GM21390 (cell line): ENCODE results near the gene CCR8.

Source experiments
- ATAC-seq: cut with Tn5 transposase; IDR thresholded peaks from one replicate; pipeline ENCODE4 v1.9.1; 2021; ENCODE audit not compliant: unreplicated experiment

The CCR8 gene, protein sequence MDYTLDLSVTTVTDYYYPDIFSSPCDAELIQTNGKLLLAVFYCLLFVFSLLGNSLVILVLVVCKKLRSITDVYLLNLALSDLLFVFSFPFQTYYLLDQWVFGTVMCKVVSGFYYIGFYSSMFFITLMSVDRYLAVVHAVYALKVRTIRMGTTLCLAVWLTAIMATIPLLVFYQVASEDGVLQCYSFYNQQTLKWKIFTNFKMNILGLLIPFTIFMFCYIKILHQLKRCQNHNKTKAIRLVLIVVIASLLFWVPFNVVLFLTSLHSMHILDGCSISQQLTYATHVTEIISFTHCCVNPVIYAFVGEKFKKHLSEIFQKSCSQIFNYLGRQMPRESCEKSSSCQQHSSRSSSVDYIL

DNA sequence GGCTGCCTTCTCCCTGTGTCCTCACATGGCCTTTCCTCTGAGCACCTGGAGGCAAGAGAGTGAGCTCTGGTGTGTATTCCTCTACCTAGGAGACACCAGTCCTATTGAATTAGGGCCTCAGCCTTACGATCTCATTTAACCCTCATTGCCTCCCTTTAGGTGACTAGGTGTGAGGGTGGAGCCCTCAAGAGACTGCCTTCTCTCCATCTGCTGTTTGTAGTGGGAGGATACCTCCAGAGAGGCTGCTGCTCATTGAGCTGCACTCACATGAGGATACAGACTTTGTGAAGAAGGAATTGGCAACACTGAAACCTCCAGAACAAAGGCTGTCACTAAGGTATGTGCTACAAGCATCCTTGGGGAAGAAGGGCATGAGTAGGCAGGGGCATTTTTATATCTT is at the start of gene CCR8:
Gene CCR8, plus strand, starts transcription at position 217 of the 400 bp plus-strand sequence. CDS start 2,623 bp downstream, outside the sequence.
- ATAC-seq: no peak

DNA sequence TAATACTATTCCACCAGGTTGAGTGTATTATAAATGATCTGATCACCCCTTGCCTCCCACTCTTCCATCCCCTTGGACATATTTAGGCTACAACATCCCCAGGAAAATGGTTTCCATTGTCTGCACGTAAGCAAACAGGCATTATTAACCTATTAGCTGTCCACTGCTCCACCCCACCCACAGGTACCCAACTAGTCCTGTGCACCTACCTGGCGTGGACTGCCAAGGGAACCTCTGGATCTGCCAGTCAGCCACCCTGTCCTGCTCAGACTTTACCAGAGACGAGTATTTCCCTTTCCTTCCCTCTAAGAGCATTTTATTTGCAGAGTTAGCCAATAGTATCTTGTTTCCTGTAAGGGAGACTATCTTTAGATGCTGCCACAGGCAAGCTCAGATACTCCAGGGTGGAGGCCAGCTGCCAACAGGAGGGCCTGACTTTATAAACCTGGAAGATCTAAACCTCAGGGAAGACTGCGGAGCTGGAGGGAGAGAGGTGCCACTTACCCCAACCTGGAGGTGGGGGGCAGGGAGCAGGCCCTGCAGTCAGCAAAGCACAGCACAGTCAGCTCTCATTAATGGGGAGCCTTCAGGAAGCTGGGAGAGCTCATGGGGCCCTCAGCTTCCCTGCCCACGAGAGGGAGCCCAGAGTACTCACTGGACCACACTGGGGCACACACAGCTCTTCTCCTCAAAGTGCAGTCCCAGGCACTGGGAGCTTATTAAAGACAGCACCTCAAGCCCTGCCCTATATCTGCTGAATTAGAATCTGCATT is 49.6 kb upstream of the CCR8 start, which contains the start of gene CX3CR1:
Gene CX3CR1, minus strand, starts transcription at position 292 of the 773 bp plus-strand sequence. CDS start 13,527 bp downstream, outside the sequence.
- ATAC-seq: no peak

DNA sequence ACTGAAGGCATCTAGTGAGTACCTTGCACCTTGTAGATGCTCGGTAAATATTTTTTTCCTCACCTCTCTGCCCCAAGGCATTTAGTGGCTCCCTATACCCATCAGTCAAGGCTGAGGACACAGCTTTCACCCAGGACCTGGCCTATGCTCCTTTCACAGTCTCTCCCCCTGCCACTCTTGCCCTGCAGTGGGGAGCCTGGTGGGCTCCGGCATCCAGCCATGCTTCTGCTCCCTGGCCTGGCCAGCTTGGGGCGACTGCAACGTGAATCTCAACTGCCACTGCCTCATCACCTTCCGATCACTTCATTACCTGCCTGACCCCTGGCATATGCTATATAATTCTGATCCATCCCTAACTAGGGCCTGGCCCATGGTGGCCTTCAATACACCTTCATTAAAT is 48.9 kb upstream of the CCR8 start:
- ATAC-seq: no peak

DNA sequence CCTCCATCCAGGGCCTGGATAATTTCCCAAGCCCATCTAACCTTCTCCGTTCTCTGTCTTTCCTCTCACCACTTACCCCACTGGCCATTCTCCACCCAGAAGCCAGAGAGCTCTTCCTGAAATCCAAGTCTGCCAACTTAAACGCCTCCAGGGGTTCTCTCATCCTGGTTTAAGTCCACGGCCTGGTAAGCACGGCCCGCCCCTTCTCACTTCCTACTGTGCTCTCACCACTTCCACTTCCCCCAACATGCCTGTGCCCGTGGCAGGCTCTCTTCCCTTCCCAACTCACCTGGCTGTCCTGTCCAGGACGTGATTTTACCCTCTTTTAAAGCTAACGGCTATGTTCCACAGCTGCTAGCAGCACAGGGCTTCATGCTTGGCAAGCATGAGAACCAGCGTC is 48.0 kb upstream of the CCR8 start:
- ATAC-seq: no peak

DNA sequence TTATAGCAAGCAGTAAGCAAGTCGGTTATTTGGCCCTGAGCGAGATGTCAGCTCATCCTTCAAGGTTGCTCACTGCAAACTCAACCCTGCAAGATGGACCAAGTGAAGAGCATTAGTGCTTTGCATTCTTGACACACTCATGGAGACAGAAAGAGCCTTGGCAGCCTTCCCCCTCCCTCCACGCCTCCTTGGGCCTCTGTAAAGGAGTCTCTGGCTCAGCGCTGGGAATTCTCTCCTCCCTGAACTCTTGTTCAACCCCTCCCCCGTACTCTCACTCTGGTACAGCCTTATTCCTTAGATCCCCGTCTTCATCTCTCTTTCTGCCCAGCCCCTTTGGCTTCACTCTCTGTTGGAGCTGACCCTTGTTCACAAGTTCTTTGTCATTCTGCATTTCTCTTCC is 47.5 kb upstream of the CCR8 start:
- ATAC-seq: no peak

DNA sequence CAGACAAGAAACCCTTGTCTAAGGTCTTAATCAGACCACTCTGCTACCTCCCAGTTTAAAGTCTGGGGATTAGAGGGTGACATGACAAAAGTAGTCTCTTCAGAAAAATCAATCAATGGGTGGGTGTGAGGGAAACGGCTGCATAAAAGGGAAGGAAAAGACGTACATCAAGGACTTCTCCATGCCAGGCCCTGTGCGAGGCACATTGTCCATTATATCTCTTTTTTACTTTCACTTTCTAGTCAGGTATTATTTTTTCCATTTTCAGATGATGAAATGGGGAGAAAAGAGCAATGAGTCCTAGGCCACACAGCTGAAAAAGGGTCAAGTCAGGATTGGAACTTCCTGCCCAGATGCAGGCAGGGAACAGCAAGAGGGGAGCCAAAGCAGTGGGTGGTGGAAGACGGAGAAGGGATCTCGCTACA is 45.0 kb upstream of the CCR8 start:
- no peak for ATAC-seq

DNA sequence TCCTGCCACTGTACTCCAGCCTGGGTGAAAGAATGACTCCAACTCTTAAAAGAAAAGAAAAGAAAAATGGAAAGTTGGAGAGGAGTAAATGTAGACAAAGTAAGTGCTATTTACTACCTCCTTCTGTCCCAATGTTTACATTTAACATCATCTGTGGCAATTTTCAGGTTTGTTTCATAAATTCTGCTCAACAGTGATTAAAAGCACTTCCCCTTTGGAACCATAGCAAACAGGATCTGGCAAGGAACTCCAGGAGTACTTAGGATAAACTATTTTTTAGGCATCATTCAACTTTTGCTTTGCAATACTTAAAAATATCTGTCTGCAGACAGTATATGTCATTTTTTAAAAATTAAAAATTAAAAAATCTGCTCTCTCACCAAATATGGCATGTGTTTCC is 44.2 kb upstream of the CCR8 start:
- ATAC-seq: no peak

DNA sequence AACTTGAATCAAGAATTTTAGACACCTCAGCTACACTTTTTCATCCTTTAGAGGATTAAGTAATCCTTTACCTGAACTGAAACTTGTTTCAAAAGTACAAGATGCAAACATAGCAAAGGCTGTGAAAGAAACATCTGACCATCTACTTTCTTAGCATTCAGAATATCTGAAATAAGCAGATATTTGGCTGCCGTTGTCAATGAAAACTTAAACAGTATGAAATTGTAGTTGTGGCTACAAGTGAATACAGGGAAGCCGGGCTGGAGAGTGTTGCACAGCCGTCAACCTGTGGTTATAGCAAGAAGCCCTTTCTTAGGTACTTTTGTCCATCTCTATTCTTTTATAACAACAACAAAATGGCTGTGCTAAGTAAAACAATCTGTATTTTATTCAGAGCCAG is 42.7 kb upstream of the CCR8 start:
- no peak for ATAC-seq

DNA sequence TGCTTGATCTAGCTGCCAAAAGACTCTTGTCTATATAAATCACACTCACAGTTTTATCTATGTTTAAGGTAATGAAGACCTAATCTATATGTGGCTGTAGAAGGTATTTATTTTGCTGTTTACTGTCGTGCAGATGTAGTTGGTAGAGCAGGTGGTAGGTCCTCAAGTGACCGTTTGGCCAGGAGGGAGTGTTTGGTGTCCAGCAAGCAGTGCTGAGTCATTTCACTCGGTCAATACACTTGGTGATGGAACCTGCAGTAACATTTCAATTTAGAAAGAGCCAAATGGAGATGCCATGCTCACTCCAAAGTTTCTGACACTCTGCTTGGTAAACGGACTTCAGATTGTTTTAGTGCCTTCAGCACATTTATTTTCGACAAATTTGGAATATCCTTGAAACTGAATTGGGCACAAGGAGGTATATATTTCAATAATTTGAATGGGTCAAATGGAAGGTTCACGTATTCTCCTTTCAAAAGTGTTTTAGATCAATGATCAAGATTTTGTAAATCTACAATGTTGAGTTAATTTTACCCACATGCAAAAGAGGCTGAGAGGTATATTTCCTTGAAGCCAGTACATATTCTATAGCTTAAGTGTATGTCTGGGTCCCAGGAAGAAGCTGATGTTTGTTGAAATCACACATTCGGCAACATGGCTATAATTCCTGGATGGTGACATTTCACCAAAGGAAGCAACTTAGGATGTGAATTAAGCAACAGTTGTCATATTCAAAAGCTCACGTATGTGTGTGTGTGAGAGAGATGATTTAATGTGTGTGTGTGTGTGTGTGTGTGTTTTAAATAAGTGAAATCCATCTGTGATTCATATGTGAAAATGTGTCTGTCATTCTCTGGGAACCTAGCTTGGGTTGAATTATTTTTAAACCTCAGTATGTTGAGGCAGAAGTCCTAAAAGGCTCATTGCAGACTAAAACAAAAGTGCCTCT is 42.0 kb upstream of the CCR8 start:
- no peak for ATAC-seq

DNA sequence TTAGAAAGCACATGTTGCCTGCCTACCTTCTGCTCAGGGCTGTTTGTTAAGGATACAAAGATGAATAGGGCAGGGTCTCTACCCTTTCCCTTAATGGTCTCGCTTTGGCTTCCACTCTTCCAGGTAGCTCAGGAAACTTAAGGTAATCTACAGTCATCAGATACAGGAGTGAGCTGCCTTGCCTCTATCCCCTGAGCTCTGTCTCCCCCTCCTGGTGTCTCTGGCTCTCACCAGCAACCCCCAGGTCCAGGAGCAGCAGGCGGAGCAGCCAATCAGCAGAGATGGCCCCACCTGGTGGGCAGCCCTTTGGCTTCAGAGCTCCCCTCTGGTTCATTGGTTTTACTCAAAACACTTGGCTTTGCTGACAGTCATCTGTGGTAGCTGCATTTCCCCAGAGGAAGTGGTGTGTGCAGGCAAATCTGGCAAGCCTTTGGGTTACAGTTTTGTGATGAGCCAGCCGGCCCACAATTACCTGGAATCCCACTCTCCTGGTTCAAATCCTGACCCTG is 41.2 kb upstream of the CCR8 start:
- ATAC-seq: peak; percentile 96

DNA sequence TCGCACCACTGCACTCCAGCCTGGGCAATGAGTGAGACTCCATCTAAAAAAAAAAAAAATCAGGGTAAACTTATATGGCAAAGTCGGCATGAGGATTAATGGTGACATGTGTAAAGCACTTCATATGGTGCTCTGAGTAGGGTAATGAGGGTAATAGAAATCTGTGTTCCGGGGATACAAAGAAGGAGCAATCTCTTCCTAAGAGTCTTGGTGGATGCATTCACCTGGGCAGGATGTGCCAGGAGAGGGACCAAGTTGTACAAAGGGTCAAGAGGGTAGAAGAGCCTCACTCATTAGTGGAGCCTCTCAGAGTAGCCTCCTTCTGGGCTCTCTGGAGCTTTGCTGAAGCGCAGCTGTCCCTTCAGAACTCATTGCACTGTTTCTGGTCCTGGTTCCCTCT is 40.4 kb upstream of the CCR8 start:
- ATAC-seq: no peak

DNA sequence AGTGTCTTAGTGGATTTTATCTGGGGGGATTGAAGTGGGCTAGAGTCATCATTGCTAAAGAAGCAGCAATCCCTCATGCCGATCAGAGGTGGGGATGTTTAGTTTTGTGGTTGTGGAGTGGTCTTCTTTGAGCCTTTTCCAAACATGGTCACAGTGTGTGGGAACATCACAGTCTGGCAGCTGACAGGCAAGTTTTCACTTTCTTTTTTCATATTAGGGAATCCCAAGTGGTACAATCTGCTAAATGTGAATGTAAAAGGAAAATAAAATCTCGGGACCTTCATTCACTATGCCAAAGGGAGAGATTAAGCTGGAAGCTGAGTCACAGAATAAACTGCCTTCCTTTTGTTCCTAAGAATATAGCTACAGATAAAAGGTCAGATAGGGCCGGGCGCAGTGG is 39.3 kb upstream of the CCR8 start:
- ATAC-seq: no peak

DNA sequence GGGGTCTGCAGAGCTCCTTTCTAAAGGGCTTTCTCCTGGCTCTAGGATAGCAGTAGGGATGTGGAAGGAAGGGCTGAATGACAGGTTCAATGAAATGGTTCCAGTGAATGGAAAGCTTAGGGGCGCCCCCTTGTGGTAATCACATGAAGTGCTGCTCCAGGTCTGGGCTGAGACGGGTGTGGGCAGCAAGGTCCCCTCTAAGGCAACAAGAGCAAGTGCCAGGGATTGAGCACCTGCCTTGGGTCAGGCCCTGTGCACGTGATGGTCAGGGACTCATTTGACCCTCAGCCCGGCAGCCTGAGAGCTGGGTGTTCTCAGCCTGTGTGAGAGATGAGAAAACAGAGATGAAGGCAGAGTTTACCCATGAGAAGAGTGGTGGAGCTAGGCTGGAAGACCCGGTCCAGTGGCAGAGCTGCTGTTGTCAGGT is 37.6 kb upstream of the CCR8 start:
- ATAC-seq: no peak

DNA sequence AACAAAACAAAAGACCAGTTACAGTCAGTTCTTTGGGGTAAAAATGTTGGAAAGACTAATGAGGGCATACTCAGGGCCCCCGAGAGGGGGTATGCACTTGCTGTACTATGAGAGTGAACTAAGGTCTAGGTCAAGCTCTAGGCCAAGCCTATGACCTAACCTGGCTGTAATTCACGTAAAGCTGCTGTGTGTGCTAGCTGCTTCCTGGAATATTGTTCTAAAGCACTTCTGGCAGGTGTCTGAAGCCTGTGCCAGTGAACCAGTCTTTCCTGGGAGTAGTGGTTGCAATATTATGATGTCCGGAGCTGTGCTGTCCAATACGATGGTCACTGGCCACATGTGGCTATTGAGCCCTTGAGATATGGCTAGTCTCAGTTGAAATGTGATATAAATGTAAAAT is 36.5 kb upstream of the CCR8 start:
- ATAC-seq: no peak

DNA sequence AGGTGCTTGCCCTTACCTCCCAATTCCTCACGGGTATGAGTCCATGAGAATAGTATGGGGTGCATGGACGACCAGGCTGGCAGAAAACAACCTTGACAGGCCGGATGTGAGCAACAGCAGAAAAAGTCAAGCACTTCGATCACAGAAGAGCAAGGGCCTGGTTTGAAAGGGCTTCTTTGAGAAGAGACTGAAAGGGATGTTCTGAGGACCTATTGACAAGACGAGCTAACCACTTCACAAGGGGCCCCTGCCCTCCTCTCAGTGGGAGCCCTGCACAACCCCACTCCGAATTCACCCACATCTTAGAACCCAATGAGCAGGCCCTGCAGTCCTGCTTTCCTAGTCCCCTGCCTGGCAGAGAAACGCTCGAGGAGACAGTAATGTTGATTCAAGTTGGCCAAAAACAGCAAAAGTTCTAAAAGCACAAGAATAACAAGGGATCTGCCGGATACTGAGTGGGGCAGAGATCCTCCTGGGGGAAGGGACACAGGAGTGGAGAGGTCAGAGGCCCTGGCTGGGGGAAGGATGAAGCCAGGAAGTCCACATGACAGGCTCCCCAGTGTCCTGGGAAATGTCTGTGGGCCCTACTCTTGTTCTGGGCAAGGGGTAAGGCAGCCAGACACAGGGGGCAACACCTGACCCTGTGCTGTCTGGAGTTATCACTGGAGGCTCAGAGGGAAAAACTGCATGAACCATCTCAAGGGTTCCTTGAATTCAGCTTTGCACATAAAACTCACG is 34.9 kb upstream of the CCR8 start:
- no peak for ATAC-seq

DNA sequence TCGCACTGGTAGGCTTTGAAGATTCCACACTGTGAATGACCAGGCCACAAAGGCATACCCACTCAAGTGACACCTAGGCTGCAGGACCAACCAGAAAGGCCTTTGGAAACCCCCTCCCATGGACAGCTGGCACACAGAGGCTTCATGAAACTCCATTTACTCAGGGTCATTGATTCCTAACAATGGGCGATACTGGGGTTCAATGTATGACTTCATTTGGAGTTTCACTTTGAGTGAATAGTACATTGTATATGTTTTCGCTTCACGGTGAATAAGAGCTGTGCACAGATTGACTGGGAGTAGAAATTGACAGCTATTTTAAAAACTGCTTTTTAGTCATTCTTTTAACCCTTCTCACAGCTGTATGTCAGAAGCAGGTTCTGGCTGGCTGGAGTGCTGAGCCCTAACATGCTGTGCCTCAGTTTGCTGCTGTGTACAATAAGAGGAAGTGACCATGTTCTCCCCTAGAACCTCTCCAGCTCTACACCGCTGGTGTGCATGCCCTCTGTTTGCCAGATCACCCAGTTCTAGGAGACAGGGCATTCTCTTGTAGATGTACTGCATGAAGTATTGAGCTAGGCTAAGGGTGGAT is 34.2 kb upstream of the CCR8 start:
- ATAC-seq: peak; percentile 87

DNA sequence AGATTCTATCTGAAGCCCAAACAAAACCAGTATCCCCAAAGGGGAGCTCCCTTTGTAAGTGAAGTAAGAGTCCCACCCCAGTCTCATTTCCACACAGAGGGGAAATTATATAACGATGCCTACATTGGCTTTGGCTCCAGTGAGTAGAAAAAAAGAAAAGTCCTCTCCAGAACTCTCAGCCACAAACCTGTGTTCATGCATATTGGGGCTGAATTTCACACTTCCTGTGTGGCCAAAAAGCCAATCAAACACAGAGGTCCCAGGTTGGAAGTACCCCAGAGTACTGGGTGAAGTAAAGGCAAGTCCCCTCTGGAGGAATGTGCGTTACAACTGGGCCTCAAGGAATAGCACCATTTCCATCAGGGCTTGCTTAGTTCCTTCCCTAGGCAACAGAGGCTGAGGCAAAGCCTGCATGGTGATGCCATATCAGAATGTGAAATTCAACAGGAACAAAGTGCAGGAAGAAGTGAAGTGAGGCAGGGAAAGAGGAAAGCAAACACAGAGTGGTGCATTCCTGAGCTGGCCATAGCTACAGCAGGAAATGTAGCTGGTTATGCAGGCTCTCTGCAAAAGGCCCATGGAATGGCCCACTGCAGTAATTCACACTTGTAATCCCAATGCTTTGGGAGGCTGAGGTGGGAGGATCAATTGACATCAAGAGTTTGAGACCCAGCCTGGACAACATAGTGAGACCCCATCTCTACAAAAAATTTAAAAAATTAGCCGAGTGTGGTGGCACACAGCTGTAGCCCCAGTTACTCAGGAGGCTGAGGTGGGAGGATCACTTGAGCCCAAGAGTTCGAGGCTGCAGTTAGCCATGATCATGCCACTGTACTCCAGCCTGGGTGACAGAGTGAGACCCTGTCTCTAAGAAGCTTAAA is 33.1 kb upstream of the CCR8 start:
- ATAC-seq: no peak

DNA sequence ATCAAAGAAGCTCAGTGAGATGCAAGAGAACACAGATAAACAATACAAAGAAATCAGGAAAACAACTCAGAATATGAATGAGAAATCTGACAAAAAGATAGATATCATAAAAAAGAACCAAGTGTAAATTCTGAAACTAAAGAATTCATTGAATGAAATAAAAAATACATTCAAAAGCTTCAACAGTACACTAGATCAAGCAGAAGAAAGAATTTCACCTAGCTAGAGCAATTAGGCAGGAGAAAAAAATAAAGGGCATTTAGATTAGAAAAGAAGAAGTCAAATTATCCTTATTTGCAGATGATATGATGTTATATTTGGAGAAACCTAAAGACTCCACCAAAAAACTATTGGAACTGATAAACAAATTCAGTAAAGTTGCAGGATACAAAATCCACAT is 30.2 kb upstream of the CCR8 start:
- no peak for ATAC-seq

DNA sequence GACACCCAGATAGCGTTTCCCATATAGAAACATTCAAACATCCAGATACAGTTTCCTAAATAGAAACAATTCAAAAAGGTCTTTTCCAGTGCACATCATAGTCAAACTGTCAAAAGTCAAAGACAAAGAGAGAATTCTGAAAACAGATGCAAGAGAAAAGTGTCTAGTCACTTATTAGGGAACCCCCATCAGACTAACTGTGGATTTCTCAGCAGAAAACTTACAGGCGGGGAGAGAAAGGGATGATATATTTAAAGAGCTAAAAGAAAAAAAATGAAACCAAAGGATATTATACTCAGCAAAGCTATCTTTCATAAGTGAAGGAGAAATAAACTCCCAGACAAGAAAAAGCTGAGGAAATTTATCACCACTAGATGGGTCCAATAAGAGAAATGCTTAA is 27.3 kb upstream of the CCR8 start:
- ATAC-seq: no peak
